GM06990 (cell line): ENCODE data around the gene TMEM255B.

Experiments
- DNase-seq: peaks from one replicate; pipeline ENCODE4 v3.0.0-alpha.2; 2011; ENCODE audit not compliant: insufficient read length; ENCODE audit errors: extremely low read depth
- H3K27me3 ChIP-seq: replicated peaks from 2 replicates; pipeline ENCODE4 v1.6.0; 2011; ENCODE audit warnings: low read length; ENCODE audit not compliant: control insufficient read depth, insufficient read depth
- H3K36me3 ChIP-seq: 2 replicates; pipeline ENCODE4 v1.5.1; 2011; ENCODE audit warnings: low read length; ENCODE audit not compliant: control insufficient read depth, insufficient read depth
- H3K4me3 ChIP-seq: replicated peaks from 2 replicates; pipeline ENCODE4 v1.5.1; 2011; ENCODE audit warnings: low read depth, mild to moderate bottlenecking, control low read depth, low read length
- TF ChIP-seq, protein P1 (sequence below): IDR thresholded peaks from 2 replicates; pipeline ENCODE4 v1.5.1; 2011; ENCODE audit warnings: low read length, control low read depth, mild to moderate bottlenecking, inconsistent platforms; ENCODE audit not compliant: insufficient read depth, poor library complexity, severe bottlenecking

The TMEM255B gene

DNA sequence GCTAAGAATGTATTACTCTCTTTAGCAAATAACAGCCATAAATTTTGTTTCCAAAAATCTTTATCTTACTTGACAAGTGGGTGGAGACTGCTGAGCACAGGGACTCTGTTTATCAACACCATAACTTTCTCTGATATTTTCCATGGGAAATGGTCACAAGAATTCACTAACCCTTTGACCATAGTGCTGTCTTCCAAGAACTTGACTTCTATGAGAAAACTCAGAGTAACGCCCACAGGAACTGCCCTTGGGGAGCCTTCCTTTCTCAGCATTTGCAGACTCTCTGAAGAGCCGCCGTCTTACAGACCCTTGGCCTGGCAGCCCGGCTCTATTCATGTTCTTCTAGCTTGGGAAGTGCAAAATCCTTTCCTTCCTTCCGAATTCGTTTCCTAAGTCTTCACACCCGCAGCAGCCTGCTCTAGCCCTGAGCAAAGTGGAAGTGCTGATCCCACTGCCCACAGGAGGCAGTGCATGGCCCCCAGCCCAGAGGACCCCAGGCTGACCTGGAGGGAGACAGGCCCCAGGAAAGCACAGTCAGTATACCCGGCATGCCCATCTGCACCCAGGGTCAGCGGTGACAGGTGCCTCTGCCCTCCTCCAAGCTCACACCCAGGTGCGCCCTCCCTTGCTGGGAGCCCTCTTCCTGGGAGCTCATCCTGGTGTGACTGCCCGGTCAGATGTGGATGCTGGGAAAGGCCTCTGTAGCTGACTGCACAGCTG lies 94.7 kb downstream of the TMEM255B start:
- no peak for DNase-seq
- TF ChIP-seq, protein P1, sequence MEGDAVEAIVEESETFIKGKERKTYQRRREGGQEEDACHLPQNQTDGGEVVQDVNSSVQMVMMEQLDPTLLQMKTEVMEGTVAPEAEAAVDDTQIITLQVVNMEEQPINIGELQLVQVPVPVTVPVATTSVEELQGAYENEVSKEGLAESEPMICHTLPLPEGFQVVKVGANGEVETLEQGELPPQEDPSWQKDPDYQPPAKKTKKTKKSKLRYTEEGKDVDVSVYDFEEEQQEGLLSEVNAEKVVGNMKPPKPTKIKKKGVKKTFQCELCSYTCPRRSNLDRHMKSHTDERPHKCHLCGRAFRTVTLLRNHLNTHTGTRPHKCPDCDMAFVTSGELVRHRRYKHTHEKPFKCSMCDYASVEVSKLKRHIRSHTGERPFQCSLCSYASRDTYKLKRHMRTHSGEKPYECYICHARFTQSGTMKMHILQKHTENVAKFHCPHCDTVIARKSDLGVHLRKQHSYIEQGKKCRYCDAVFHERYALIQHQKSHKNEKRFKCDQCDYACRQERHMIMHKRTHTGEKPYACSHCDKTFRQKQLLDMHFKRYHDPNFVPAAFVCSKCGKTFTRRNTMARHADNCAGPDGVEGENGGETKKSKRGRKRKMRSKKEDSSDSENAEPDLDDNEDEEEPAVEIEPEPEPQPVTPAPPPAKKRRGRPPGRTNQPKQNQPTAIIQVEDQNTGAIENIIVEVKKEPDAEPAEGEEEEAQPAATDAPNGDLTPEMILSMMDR, result no peak
- Histone ChIP-seq H3K27me3 (no peaks in the 10 kb centered on the region; the same call in 1 of the 2 replicates), H3K4me3 (no peak overlapping the region), H3K36me3 (no peaks in the 10 kb centered on the region)

DNA sequence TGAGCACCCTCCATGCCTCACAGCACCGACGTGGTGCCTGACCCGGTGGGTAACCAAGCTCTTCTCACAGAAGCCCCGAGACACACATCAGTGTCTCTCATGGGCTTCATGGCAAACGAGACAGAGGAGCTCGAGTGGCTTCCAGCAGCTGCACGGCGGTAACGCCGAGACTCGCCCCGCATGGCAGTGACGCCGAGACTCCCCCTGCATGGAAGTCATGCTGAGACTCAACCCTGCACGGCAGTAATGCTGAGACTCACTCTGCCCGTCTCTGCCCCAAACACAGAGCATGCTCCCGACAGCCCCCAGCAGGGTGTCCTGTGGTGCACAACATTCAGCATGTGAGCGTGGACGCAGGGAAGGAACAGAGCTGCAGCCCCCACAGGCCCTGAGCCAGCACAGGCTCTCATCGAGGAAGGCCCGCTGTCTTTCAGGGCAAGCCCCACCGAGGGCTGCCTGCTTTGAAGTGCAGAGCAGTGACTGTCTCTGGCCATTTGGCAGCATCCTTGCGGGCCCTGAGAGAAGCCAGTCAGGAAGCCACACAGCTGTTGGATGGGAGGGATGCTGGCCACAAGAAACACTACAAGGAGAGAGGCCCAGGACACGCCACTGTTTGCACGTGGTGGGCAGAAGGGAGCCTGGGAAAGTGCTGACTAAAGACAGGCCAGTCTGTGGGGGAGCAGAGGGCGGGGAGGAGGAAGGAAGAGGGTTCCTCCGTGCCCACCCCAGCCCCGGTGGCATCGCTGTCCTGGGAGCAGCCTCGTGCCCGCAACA lies 95.4 kb downstream of the TMEM255B start:
- no peak overlapping the region for H3K4me3 ChIP-seq
- H3K27me3 ChIP-seq, result no peaks in the 10 kb centered on the region; the same call in 1 of the 2 replicates
- TF ChIP-seq, protein P1, result no peak
- DNase-seq, result no peak
- H3K36me3 ChIP-seq, result no peaks in the 10 kb centered on the region

DNA sequence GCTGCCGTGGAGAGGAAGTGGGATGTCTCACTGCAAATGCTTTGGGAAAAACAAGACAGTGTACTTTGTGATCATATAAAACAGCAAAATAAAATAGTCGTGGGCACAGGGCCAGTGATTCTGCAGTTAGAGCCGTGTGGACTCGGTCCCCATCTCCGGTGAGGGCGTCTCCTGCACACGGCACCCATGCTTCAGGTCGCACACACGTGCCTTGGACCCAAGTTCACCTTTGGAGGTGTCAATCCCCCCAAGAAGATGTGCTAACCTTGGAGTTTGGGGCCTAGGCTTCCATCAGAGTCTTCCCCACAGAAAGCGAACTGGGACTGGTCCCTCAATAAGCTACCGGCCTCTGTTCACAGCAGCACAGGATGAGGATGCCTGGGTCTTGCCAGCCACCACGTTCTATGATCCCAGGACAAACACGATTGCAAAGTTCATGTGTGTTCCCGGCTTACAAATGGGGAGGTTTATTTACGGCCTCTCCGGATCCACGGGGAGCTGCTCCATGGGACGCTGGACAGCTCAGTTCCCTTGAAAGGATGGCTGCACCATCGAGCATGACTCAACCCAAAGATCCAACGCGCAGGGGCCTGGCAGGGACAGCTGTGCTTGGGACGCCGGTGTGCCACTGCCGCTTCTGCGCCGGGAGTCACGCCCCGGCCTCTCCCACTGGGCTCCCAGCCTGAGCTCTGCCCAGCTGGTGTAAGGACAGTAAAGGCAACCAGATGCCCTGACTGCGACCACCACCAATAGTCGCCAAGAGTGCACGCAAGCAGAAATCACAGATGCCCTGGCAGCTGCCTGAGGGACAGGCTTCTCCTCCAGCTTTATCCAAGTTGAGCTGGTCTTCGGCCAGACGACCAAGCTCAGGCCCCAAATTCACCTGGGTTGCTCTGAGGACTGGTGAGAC lies 96.2 kb downstream of the TMEM255B start:
- no peak for DNase-seq
- TF ChIP-seq, protein P1, result no peak
- Histone ChIP-seq H3K36me3 (no peaks in the 10 kb centered on the region), H3K4me3 (no peak overlapping the region), H3K27me3 (no peaks in the 10 kb centered on the region; the same call in 1 of the 2 replicates)

DNA sequence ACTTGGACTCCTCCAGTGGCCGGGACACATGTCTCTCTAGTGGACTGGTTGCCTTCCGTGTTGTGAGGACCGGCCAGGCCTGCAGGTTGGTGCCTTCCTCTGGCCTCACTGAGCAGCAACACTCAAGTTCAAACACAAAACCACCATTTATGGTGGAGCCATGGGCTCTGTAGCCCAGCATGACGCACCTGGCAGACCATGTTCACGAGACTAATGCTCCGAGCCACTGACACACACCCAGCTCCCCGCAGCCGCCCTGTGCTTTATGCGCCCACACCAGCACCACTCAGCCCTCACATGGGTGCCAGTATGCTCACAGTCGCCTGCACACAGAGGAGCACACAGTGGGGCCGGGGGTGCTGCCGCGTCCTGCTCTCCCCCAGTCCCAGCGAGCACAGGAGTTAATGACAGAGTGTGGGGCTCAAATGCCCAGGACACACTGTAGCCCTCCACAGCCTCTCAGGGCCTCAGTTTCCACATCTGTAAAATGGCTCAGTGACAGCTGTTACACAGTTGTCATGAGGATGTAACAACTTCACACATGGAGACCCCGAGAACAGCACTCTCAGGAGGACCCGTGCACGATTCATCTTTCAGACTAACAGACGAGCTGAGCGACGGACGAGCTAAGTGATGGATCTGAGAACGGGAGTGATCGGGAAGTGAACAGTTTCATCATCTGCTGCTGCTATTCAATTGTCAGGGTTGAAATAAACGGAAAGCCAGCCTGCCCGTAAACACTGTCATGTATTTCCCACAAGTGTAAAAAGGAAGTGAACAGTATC lies 97.1 kb downstream of the TMEM255B start:
- no peak for DNase-seq
- no peaks in the 10 kb centered on the region for H3K36me3 ChIP-seq
- no peak overlapping the region for H3K4me3 ChIP-seq
- TF ChIP-seq, protein P1, result no peak
- no peaks in the 10 kb centered on the region; the same call in 1 of the 2 replicates for H3K27me3 ChIP-seq

DNA sequence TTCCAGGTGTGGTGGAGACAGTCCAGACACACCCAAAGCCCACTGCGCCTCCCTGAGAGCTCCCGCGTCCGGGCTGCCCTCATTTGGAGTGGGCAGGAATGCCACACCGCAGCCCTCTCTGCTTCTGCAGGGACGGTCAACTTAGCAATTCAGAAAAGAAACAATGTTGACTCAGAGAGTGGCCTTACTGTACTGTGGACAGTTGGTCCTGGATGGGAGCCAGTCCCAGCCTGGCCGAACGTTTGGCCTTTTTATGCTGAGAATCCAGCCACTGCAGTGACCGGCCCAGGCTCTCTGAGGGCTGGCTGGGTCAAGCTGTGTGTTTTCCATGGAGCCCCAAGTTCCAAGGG lies 97.7 kb downstream of the TMEM255B start:
- no peak overlapping the region for H3K4me3 ChIP-seq
- no peak for DNase-seq
- no peaks in the 10 kb centered on the region for H3K36me3 ChIP-seq
- TF ChIP-seq, protein P1, result no peak
- no peaks in the 10 kb centered on the region; the same call in 1 of the 2 replicates for H3K27me3 ChIP-seq
